Kidney (tissue), 14 donors: Measurements from ENCODE around the gene PANX3. TPM values are rescaled to one million over a fixed set of nuclear protein-coding genes. Genes with fewer than 3 reads are reported as not detected.
A peak's percentile ranks its signal among the peaks of the same experiment; 100 is the strongest.

Source experiments
- DNase-seq, 5 donors: peaks; one replicate each; pipeline ENCODE4 v3.0.0-alpha.2; 2013 to 2020
- FAIRE-seq: peaks from 2 replicates; lab custom pipeline; 2012; peaks lifted over from hg19 to GRCh38; lab: Jason Lieb, UNC
- H3K27ac ChIP-seq, 2 donors: one replicate each; pipeline ENCODE4 v1.7.0; 2013; ENCODE audit warnings: low read depth in 2 of 2, low read length in 2 of 2, inconsistent platforms in 1 of 2
- H3K27me3 ChIP-seq: one replicate; pipeline ENCODE4 v1.7.1; 2013; ENCODE audit warnings: low read length, inconsistent platforms; ENCODE audit not compliant: control insufficient read depth, insufficient read depth
- H3K36me3 ChIP-seq, 3 donors: one replicate each; pipeline versions ENCODE4 v1.7.0 to v1.7.1; 2013; ENCODE audit warnings: low read length in 3 of 3, control low read depth in 1 of 3, inconsistent platforms in 1 of 3; ENCODE audit not compliant: insufficient read depth in 3 of 3, control insufficient read depth in 2 of 3
- H3K4me1 ChIP-seq, 3 donors: one replicate each; pipeline versions ENCODE4 v1.7.0 to v1.7.1; 2013; ENCODE audit warnings: low read length in 3 of 3, inconsistent platforms in 1 of 3, low read depth in 1 of 3; ENCODE audit not compliant: control insufficient read depth in 2 of 3, insufficient read depth in 2 of 3
- H3K4me3 ChIP-seq, 3 donors: one replicate each; pipeline versions ENCODE4 v1.7.0 to v1.8.1; 2013; ENCODE audit warnings: low read length in 3 of 3, control low read depth in 1 of 3, inconsistent platforms in 1 of 3
- H3K9ac ChIP-seq, 3 donors: one replicate each; pipeline versions ENCODE4 v1.7.0 to v1.7.1; 2013; ENCODE audit warnings: low read length in 3 of 3, control low read depth in 1 of 3, inconsistent platforms in 1 of 3
- H3K9me3 ChIP-seq, 3 donors: one replicate each; pipeline versions ENCODE4 v1.7.0 to v1.7.1; 2013; ENCODE audit warnings: low read length in 3 of 3, control low read depth in 1 of 3, inconsistent platforms in 1 of 3; ENCODE audit not compliant: control insufficient read depth in 2 of 3, insufficient read depth in 1 of 3
- intact Hi-C: fragments of 100-400 bp; cut with DNase I; formaldehyde crosslinking; loops from one replicate; pipeline ENCODE4 v1.11.1; 2022
- polyA plus RNA-seq: library from polyadenylated mRNA; stranded (reverse); fragments of 350-450 nt; fragmentation: Illumina TruSeq; extraction: RNeasy Lipid Tissue Mini Kit (QIAGEN cat#74804); gene quantifications from one replicate; pipeline ENCODE4 v1.2.3, GENCODE V29; 2014; ENCODE audit warnings: low read depth, low replicate concordance; ENCODE audit not compliant: insufficient read depth
- total RNA-seq: library from RNA; stranded (reverse); fragmentation: NEBNext Ultra II Directional; extraction: Animal tissue kit (Norgen Biotek cat#: 25700); gene quantifications from one replicate; pipeline ENCODE4 v1.2.1, GENCODE V29; 2021
- TF ChIP-seq, protein P1 (sequence below): IDR thresholded peaks from 3 replicates; pipeline ENCODE4 v1.5.1; 2012; ENCODE audit warnings: mild to moderate bottlenecking, moderate library complexity, borderline replicate concordance; ENCODE audit not compliant: insufficient read depth; ENCODE audit errors: extremely low read depth
- donor health status: control.
- donor health status: control.
- donor health status: control.
- donor health status: control.
- donor health status: control.
- donor health status: DM: yes; HTN: yes; CAD: no.
- donor health status: Normal renal cell carcinoma (clear cell type).

Gene PANX3
- total and polyA plus RNA-seq, 2 donors from 2014 or later: not detected

DNA sequence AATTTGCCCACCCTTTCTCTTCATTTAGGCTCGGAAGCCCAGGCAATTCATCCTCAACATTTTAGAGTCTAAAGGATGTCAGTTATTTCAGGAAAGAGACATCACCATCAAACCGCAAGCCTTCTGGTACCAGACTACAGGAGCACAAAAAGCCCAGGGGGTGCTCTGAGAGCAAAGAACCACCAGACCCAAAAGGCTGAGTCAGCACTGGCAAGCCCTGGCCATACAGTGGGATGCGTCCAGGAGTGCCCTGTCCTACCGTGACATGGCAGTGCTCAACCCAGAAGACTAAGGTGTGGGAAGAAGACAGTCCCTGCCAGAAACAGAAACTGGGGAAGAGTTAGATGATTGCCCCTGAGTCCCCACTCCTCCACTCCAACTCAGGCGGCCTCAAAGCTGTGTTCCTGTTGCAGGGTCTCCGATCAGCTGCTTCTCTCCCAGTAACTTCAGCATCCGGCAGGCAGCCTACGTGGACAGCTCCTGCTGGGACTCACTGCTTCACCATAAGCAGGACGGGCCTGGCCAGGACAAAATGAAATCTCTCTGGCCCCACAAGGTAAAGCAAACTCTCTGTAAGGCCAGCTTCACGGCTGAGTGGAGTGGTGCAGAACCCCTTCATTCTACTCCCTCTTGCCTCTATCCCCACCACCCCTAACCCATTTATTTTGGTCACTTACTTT, 1.5 kb downstream of the PANX3 start:
- H3K4me1 ChIP-seq: no peaks in the 10 kb centered on the region
- intact Hi-C loops: no loop called here
- peak in 3 of 5 donors; percentile 26 to 42 (median 37) for DNase-seq
- no peak for FAIRE-seq
- no peak overlapping the region for H3K4me3 ChIP-seq
- H3K9me3 ChIP-seq: no peaks in the 10 kb centered on the region
- no peak overlapping the region for H3K27ac ChIP-seq
- no peaks in the 10 kb centered on the region for H3K27me3 ChIP-seq
- H3K36me3 ChIP-seq: no peaks in the 10 kb centered on the region
- TF ChIP-seq, protein P1, sequence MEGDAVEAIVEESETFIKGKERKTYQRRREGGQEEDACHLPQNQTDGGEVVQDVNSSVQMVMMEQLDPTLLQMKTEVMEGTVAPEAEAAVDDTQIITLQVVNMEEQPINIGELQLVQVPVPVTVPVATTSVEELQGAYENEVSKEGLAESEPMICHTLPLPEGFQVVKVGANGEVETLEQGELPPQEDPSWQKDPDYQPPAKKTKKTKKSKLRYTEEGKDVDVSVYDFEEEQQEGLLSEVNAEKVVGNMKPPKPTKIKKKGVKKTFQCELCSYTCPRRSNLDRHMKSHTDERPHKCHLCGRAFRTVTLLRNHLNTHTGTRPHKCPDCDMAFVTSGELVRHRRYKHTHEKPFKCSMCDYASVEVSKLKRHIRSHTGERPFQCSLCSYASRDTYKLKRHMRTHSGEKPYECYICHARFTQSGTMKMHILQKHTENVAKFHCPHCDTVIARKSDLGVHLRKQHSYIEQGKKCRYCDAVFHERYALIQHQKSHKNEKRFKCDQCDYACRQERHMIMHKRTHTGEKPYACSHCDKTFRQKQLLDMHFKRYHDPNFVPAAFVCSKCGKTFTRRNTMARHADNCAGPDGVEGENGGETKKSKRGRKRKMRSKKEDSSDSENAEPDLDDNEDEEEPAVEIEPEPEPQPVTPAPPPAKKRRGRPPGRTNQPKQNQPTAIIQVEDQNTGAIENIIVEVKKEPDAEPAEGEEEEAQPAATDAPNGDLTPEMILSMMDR: no peak
- no peak overlapping the region for H3K9ac ChIP-seq

DNA sequence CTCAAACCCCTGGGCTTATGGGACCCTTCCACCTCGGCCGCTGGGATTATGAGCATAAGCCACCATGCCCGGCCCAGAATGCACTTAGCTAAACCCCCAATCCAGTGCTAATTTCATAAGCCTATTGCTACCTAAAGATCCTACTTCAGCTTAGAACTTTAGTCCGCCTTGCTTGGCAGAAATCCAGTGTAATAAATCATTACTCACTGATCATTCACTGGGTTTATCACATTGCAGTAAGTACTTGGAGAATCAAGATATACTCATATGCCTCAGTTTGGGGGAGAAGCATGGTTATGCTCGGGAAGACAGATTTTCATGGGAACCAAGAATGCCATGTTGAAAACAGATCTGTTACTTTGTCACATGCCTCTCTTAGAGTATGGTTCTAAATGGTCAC, 7.6 kb downstream of the PANX3 start:
- intact Hi-C loops: no loop called here
- no peak for FAIRE-seq

DNA sequence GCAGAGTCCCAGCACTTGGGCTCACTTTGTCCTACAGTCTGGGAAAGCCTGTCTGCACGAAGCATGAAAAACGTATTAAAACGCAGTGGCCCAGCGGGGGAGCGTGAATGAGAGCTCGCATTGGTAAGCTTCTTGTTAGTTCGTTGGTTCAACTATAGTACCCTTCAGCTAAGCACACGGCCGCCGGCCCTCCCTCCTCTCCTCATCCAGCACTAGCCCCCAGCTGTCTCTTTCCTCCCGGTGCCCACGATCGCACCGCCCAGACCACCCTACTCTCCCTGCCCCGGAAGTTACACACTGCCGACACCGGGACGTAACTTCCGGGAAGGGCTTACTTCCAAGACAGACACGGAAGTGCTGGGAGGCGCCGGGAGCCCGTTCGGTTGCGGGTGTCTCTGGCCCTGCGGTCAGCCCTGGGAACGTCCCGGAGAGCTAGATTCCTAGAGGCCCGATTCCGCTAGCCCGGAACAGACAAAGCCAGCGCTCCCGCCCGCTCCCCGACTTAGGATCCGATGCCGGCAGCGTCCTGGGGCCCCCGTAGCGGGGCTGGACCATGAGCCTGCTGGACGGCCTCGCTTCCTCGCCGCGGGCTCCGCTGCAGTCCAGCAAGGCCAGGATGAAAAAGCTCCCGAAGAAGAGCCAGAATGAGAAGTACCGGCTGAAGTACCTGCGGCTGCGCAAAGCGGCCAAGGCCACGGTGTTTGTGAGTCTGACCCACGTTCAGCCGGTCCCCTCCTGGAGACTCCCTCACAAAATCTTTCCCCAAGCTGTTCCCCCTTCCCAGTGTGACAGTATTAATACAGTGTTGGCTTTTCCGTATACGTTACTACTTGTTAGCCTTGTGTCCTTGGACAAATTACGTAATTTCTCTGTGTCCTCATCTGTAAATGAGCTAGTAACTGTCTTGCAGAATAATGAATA, 11.6 kb downstream of the PANX3 start, which contains the start of gene TBRG1:
TBRG1 (plus strand) TSS at position 334 of the 921 bp plus-strand sequence; CDS start at position 554, 220 bp downstream.
- DNase-seq (peak; percentile 94 to 98 (median 96)), FAIRE-seq (no peak)
- peaks cover 5 to 20% (median 11%) of the 10 kb centered on the region in 3 donors for H3K36me3 ChIP-seq
- TF ChIP-seq, protein P1: peak; percentile 1
- H3K9ac ChIP-seq: peak within 1 kb of the TSS; percentile 76 to 96 (median 88)
- peak within 1 kb of the TSS; percentile 87 to 96 (median 93) for H3K4me3 ChIP-seq
- H3K27me3 ChIP-seq: no peaks in the 10 kb centered on the region
- no peaks in the 10 kb centered on the region for H3K9me3 ChIP-seq
- H3K27ac ChIP-seq: peak within 1 kb of the TSS; percentile 88 to 92
- peaks cover 5 to 18% (median 10%) of the 10 kb centered on the region in 3 donors for H3K4me1 ChIP-seq
- intact Hi-C loops: no loop called here

More for the DNA sequence above, 7.6 kb downstream of the PANX3 start:
- H3K9me3 ChIP-seq: no peaks in the 10 kb centered on the region
- no peak overlapping the region for H3K4me3 ChIP-seq
- peaks cover 5 to 10% (median 7%) of the 10 kb centered on the region in 3 donors for H3K4me1 ChIP-seq
- DNase-seq: no peak
- no peak overlapping the region for H3K9ac ChIP-seq
- H3K27me3 ChIP-seq: no peaks in the 10 kb centered on the region
- no peaks in the 10 kb centered on the region for H3K36me3 ChIP-seq
- H3K27ac ChIP-seq: no peak overlapping the region
- TF ChIP-seq, protein P1: no peak
